GM18526 (cell line): Measurements from ENCODE around the gene ASCL5.

Experiments
- POLR2A ChIP-seq: IDR thresholded peaks from 3 replicates; pipeline ENCODE4 v1.6.1; 2011; ENCODE audit not compliant: insufficient read length; ENCODE audit errors: extremely low read depth

ASCL5 gene

DNA sequence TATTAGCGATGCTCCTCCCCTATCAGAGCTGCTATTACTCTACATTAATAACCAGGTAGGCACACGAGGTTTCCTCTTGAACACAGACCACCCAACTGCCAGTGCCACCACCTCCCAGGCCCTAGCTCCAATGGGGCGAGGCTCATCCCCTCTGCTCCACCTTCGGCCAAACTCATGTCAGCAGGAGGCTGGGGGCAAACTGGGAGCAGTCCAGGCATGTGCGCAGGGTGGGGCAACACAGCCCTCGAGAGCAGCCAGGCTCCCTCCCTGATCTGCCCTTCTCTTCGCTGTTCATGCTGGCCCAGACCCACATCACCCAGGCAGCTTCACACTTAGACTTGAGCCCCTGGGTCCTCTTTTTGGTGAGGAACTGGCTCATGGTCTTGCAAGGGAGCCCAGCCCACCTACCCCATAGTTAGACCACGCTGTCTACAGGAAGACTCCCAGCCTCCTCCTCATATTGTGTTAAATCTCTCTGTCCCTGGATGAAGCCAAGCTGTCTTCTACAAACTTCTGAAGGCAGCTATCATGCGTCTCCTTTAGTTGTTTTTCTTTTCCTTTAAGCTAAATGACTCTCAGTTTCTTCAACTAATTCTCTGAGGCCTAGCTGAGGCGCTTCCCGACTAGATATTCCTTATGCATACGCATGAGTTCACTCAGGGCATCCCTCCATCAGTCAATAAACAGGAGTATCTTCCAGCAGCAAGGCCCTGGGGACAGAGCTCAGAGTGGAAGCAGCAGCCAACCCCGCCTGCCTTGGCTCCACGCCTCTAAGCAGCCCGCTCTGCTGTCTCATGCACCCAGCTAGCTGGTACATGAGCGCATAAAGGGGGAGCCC is 15.2 kb upstream of the ASCL5 start:
- no peak for TF ChIP-seq POLR2A

DNA sequence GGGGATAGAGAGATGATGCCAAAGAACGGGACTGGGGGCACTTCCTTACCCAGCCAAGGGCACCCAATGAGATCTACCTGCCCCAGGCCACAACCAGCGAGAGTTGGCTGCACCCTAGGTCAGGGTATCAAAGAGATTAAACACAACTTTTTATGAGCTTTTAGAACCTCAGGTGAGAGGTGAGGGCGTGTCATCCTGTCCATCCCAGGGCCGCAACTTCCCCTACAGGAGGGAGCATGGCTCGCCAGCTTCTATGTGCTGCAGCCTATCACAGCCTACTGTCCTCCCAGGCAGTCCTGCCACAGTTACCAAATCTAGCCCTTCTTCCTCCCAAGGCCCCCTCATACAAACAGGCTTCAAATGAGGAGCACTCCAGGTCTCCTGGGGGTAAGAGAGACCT is 14.4 kb upstream of the ASCL5 start:
- TF ChIP-seq POLR2A = no peak

DNA sequence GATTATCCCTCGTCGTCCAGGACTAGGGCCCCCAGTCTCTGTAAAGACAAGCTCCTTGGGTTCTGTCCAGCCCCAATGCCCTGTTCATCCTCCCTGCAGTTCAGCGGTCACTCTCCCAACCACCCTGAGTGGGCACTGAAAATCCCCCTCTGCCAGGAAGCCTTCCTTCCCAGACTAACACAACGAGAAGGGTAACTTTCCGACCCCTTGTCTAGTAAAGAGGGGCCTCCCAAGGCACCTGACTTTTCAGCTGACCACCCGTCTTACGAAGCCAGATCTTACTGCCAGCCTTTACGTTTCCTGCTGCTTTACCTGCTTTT is 13.9 kb upstream of the ASCL5 start:
- no peak for TF ChIP-seq POLR2A

DNA sequence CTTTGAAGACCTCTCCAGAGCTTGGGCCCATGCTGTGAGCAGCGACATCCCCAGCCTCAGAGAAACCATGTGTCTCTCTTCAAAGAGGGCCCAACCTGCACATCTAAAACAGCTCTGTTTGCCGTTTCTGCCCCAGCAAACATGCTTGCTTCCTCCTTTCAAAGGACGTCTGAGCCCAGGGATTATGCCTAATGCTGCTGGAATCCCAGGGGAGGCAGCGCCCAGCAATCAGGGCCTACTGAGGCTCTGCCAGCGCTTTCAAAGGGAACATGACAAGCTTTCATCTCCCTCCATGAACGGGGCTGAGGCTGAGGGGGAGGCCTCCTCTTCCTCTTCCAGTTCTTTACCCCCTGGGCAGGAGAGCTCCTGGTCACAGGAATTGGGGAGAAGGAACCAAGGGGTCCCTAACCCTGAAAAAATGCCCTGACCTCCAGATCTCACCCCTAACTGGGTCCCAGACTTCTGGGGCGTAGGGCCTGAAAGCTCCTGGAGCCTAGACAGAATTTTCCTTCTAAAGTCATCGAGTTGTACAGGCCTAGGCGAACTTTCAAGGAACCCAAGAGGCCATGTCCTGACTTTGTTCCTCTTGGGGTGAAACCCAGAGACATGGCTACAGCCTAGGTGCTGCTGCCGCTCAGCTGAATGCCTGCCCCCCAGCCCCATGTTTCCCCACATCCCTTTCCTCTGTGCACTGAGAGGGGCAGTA is 13.4 kb upstream of the ASCL5 start:
- no peak for TF ChIP-seq POLR2A

DNA sequence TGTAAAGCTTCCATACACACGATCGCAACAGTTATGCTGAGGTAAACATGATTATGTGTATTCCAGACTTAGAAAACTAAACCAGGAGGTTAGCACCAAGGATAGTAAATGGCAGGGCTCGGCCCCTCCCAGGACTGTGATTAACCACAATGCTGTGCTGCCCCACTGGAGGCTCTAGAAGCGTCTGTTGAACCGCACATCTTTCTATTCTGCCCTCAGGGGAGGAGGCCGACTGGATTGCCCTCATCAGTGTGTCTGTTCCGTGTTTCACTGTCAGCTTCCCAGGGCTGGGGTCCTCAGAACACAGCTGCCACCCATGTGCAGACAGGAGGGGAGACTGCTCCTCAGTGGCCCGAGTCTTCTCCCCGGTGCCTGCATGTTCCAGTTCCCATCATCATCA is 12.8 kb upstream of the ASCL5 start:
- no peak for TF ChIP-seq POLR2A

DNA sequence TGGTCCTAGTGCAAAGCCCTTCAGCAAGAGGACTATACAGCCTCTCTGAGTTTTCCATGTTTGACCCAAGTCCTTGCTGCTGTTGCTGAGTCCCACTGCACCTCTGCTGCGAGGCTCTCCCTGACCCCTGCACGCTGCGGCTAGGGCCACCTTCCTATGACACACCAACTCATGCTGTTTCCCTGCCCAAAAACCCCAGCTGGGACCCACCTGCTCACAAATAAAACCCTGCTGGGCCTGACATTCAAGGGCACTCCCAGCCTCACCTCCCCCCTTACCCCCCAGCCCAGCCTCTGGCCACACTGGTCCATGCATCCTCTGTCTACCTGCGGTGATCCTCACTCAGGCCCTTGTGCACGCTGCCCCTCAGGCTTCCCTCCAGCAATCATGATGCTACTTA is 12.3 kb upstream of the ASCL5 start:
- TF ChIP-seq POLR2A = no peak

DNA sequence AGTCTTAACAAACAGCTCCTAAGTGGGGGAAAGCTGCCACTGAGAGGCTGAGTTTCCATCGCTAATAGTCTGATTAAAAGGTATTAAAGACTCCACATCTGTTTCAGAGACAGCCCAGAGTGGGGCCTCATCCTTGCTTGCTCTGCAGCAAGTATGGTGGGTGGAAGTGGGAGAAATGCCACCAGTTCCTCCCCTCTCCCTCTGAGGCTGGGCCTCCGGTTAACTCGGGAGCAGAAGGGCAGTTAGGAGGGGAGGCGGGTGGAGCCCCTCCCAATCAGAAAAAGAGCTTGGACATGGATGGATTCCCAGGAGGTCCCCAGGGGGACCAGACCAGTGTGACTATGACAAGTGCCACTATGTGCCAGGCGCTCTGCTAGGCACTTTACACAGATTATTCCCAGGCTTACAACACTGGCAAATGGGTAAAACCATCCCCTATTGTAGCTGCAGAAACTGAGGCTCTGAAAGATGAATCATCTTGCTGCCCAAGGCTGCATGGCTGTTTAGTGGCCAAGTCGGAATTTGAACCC is 11.4 kb upstream of the ASCL5 start:
- no peak for TF ChIP-seq POLR2A

DNA sequence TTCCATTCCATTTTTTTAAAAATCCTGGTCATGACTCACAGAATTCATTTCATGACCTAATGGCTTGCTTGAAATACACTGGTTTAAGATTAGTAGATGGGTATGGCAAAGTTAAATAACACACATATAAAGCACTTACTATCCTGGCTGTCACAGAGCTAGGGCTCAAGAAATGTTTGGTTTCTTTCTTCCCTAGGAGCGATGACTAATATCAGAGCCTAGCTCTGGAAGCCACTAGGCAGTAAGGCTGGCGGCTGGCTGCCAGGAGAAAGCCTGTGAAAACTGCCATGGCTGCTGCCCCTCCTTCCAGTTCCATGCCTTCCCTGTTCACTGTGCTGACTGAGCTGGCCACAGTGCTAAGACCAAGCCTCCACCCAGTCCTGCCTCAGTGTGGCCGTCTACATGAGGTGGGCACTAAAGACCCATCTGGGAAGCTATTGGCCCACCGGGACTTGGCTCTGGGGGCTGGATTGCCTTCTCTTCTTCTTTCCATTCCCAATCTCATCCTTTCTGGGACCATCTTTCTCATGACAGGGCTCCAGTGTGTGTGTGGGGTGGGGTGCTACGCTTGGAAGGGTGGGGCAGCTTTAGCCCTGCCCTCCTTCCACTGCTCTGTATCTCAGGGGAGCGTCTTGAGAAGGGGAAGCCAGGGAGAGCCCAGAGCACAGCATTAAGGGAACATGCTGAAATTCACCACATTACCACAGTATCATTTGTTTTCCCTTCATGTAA is 10.8 kb upstream of the ASCL5 start:
- no peak for TF ChIP-seq POLR2A

DNA sequence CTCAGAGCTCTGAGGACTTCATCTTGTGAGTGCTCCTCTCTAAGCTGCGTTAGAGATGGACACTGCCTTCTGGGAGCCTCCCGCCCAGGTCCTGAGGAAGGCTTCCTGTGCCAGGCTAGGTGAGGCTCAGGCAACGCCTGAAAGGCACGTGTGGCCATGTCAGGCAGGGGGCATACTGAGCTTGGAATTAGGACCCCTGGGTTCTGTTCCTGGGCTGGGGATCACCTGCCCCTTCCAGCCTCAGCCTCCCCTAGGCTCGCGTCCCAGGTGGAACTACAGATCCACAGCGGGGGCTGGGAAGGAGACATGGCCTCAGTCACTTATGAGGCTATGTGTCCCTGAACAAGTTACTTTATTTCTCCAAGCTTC is 10.0 kb upstream of the ASCL5 start:
- TF ChIP-seq POLR2A = no peak

DNA sequence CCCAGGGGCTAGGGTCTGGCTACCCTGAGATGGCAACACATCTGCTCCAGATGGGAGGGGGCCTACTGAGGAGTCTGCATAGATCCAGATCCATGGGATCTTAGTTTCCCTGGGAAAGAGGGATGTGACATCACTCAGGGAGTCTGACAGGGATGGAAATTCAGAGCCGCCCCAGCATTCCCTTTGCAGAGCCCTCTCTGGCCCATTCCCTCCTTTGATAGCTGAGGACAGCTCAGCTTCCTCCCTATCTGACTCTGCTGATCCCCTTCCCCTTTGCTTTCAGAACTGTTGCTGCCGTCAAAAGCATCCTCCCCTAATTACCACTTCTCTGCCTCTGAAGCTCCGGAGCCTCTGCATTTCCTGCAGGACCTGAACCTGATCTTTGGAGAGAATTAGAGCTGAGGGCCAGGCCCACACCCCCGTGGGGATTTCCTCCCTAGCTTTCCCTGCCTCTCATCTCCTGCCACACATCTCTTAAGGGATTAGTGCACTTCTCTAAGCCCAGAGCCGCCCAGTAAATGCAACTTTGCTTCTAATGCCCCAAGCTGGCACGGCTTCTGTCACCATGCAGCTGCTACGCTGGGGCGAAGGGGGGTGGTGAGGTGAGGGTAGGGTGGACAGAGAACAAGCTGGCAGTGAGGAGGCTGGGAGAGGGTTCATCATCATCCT is 9.5 kb upstream of the ASCL5 start:
- no peak for TF ChIP-seq POLR2A

DNA sequence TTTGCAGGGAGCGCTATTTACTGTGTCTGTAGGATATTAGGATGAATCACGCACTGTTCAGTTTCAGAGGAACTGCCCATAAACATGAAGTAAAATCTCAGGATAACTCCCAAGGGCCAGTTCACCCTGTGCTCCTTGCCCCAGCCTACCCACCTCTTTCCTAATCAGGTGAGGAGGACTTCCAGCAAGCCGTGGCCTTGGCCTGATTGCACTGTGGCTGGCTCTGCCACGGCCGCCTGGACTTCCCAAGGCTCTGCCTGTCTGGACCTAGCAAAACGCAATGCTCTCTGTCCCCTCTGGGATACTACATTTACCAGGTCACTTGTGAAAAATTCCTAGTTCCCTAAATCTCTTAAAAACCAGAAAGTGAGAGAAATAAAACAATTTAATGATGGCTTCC is 7.4 kb upstream of the ASCL5 start:
- TF ChIP-seq POLR2A = no peak

DNA sequence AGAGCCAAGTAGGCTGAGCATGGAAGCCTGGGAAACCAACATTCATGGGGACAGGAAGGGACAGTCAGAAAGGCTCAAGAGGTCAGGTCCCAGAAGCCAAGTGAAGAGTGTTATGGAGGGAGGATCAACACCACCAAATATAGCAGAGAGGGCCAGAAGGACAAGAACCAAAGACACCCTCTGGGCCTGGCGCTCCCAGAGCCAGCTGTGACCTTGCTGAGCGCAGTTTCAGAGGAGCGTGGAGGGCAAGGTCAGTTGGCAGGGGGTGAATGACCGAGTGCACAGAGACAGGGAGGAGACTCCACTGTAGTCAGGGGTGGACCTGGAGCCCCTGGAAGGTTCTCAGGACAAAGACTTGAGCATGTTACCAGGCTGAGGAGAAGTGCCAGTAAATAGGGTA is 4.4 kb upstream of the ASCL5 start:
- TF ChIP-seq POLR2A = no peak

DNA sequence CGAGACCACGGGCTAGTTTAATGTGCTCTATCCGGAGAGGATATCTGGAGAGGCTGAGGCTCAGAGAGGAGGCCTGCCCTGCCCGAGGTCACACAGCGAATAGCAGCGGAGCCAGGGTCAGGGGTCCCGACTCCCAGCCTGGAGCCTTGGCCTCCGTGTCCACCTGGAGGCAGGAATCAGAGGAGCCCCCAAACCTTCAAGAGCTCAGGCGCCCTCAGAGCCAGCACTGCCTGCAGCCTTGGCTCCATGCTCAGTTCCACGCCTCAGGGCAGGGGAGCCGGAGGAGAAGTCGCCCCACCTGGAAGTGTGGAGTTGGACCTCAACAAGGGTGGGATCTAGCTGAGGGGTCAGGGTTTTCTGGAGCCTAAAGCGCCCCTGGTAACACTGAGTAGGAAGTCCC is 2.0 kb upstream of the ASCL5 start:
- no peak for TF ChIP-seq POLR2A

DNA sequence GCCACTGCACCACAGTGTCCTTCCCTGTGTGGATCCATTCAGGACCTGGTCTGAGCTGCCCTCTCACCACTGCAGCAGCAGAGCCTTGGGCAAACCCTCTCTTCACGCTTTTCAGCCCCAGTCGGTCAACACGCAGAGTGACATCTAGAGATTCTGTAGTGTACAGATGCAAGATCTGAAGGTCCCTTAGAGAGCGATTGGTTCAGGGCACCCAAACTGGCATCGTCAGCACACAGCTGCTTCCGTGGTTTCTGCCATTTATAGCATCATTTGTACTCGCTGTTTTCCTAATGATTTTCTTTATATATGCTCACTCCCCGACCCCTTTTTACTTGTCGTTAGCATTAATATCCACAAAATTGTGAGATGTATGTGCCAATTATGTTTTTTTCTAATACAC is 1.5 kb upstream of the ASCL5 start:
- no peak for TF ChIP-seq POLR2A

DNA sequence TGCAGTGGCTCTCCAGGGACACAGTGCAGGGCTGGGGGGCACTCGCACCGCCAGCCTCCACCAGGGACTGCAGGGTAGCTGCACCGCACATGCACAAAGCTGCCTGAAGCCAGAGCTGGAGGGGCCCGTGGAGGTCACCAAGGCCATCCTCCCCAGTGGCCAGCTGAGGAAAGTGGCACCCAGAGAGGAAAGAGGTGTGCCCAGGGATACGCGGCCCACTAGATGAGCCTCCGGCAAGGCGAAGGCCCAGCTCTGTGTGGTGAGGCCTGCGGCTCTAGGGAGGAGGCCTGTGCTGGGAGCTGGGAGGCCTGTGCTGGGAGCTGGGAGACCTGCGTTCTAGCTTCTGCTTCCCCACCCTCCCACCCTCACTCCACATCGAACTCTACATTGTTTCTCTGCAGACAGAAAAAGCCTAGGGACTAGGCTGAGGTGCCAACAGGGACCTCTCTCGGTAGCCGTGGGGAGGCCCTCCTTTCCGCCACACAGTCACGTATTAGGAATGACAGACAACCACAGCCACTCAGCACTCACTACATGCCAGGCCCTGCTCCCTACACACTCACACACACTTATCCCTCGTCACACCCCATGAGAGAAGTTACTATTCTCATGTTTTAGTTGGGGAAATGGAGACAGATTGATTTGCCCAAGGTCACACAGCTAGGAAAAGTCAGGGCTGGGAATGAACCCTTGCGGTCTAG is 921 bp upstream of the ASCL5 start:
- no peak for TF ChIP-seq POLR2A
